Measurements from ENCODE around the gene ADAMTS17.
"Not testable (repeated sequence)": the region's sequence is repeated elsewhere in the genome, so short reads cannot be mapped to it uniquely, and the experiment has no call there.

ADAMTS17 gene

GRCh38 chr15:99929266-99929665 lies 412.5 kb downstream of the ADAMTS17 start:
- TF ChIP-seq, protein P1, sequence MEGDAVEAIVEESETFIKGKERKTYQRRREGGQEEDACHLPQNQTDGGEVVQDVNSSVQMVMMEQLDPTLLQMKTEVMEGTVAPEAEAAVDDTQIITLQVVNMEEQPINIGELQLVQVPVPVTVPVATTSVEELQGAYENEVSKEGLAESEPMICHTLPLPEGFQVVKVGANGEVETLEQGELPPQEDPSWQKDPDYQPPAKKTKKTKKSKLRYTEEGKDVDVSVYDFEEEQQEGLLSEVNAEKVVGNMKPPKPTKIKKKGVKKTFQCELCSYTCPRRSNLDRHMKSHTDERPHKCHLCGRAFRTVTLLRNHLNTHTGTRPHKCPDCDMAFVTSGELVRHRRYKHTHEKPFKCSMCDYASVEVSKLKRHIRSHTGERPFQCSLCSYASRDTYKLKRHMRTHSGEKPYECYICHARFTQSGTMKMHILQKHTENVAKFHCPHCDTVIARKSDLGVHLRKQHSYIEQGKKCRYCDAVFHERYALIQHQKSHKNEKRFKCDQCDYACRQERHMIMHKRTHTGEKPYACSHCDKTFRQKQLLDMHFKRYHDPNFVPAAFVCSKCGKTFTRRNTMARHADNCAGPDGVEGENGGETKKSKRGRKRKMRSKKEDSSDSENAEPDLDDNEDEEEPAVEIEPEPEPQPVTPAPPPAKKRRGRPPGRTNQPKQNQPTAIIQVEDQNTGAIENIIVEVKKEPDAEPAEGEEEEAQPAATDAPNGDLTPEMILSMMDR (IDR thresholded peaks at IDR 0.05) = no peak
- H3K4me3 ChIP-seq = no peak overlapping the region
- no peak overlapping the region for H3K27ac ChIP-seq
- DNase-seq (ENCODE audit: low spot score) = no peak

DNA sequence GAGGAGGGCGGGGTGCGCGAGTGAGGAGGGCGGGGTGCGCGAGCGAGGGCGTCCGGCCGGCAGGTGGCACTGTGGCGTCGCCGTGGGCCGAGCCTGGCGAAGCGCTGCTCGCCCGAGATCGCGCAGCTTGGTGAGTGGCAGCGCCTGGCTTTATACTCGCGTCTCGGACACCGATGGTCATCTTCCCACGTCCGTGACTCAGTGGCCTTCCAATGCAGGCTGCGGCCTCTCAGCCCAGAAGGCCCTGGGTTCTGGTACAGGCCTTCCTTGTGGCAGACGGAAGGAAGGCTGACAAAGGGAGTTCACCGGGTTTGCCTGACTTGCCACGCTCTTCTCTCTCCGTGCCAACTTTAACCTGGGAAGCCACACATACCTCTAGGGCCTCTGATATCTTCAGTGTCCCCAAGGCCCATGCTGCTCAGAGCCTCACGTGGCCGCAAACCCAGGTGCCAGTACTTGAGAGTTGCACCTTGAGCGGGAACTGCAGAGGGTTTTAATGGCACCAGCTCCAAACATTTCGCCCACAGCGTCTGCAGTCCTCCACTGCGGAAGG lies 413.3 kb downstream of the ADAMTS17 start:
- TF ChIP-seq, protein P1 (IDR thresholded peaks at IDR 0.05) = peak; percentile 64
- Histone ChIP-seq H3K27ac (peak overlapping the region; percentile 83 to 86), H3K4me3 (peak overlapping the region; percentile 68)
- peak; percentile 89 for DNase-seq (ENCODE audit: low spot score)

GRCh38 chr15:99926532-99926931 lies 415.2 kb downstream of the ADAMTS17 start:
- H3K27ac ChIP-seq = peak overlapping the region in 1 of 2 donors; percentile 87

DNA sequence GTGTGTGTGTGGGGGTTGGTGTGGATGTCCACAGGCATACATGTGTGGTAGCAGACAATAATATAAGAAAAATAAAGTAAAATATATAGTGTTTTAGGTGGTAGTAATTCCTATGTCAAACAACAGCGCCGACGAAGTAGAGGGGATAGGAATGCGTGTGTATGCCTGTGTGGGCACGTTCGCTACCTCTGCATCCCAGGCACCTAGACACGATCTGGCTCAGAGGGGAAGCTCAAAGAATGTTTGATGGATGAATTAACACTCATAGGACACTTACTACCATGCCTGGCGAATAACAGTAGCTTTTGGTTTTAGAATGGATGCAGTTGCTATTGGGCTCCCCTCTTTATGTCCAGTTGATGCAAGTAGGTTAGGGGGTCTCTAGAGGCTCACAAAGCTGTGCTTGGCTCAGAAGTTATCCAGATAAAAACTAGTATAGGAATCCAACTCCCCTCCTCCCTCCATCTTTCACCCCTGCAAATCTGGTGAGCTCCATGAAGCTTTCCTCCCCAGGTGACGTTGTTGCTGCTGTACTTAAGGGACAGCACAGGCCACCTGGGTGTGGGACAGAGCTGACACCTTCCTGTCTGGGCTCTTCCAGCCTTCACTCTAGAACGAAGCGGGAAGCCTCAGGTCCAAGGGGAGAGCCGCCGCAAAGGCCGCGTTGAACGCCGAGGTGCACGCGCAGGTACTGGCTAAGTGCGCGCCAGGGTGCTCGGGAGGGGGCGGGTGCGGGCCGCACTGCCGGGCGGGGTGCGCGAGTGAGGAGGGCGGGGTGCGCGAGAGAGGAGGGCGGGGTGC lies 415.9 kb downstream of the ADAMTS17 start:
- Histone ChIP-seq H3K4me3 (peak overlapping the region; percentile 79), H3K27ac (peak overlapping the region; percentile 40 to 87)
- TF ChIP-seq, protein P1 (IDR thresholded peaks at IDR 0.05) = no peak
- peak; percentile 83 for DNase-seq (ENCODE audit: low spot score)

More at GRCh38 chr15:99926532-99926931, 415.2 kb downstream of the ADAMTS17 start:
- DNase-seq (ENCODE audit: low spot score) = not testable (repeated sequence)
- H3K4me3 ChIP-seq = peak overlapping the region; percentile 79

DNA sequence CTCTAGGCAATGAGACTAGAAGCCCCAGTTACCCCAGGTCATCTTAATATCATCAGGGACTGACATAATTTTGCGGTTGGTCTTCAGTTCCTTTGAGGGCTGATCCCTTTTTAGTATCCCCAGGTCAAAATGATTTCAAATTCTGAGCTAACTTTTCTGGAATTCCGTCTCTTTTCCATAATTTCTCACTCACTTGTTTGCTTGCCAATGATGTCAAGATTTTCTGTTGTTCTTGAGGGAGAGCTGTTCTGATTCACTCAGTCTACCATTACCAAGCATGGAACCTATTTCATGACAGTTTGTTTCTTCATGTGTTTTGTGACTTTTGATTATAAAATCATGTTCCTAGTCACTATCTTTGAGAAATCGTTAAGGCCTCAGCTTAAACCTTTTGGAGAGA lies 418.1 kb downstream of the ADAMTS17 start:
- no peak for DNase-seq (ENCODE audit: low spot score)
- H3K27ac ChIP-seq = no peak overlapping the region
- TF ChIP-seq, protein P1 (IDR thresholded peaks at IDR 0.05) = no peak
- no peak overlapping the region for H3K4me3 ChIP-seq
